ENCODE results near the gene RASA3. TPM values are rescaled to one million over a fixed set of nuclear protein-coding genes. Genes with fewer than 3 reads are reported as not detected.

The RASA3 gene
- total and polyA plus RNA-seq, 2 donors (not counting 3 experiments of a cell fraction or from before 2014, with no cell fraction given), result 26.5 to 53.8 TPM

GRCh38 chr13:114093118-114093517 lies 39.3 kb downstream of the RASA3 start:
- H4K20me1 ChIP-seq (replicated peaks; ENCODE audit: control insufficient read depth, extremely low read depth, insufficient read depth, low read length), result peaks cover 13% of the 10 kb centered on the region
- H3K4me3 ChIP-seq (replicated peaks in 1 of 3; ENCODE audit: insufficient read depth in 1 of 3, low read depth in 1 of 3, low read length in 3 of 3), result no peak overlapping the region
- H3K9ac ChIP-seq (replicated peaks; ENCODE audit: extremely low read depth, insufficient read depth, low read length), result no peak overlapping the region
- no peak overlapping the region for H2AFZ ChIP-seq (ENCODE audit: low read depth, low read length)
- TF ChIP-seq GATA2 (IDR thresholded peaks at IDR 0.05; ENCODE audit: insufficient read depth, insufficient read length, low read depth, low read length) (no peak), MAX (IDR thresholded peaks at IDR 0.05; ENCODE audit: insufficient read depth, insufficient read length) (no peak), MYC (IDR thresholded peaks at IDR 0.05; ENCODE audit: low read depth, low read length) (no peak), EZH2 (IDR thresholded peaks at IDR 0.05; ENCODE audit: borderline replicate concordance, low read depth, low read length, severe bottlenecking) (no peak), POLR2A (IDR thresholded peaks at IDR 0.05; ENCODE audit: low read depth, low read length) (no peak)
- TF ChIP-seq, protein P1, sequence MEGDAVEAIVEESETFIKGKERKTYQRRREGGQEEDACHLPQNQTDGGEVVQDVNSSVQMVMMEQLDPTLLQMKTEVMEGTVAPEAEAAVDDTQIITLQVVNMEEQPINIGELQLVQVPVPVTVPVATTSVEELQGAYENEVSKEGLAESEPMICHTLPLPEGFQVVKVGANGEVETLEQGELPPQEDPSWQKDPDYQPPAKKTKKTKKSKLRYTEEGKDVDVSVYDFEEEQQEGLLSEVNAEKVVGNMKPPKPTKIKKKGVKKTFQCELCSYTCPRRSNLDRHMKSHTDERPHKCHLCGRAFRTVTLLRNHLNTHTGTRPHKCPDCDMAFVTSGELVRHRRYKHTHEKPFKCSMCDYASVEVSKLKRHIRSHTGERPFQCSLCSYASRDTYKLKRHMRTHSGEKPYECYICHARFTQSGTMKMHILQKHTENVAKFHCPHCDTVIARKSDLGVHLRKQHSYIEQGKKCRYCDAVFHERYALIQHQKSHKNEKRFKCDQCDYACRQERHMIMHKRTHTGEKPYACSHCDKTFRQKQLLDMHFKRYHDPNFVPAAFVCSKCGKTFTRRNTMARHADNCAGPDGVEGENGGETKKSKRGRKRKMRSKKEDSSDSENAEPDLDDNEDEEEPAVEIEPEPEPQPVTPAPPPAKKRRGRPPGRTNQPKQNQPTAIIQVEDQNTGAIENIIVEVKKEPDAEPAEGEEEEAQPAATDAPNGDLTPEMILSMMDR (IDR thresholded peaks at IDR 0.05; ENCODE audit: extremely low read depth in 1 of 2, insufficient read depth in 1 of 2, low read depth in 1 of 2, low read length in 2 of 2), result no peak
- no peaks in the 10 kb centered on the region for H3K27me3 ChIP-seq (ENCODE audit: control insufficient read depth in 2 of 2, insufficient read depth in 2 of 2, low read length in 2 of 2)
- H3K4me1 ChIP-seq (ENCODE audit: control insufficient read depth, extremely low read depth, insufficient read depth, low read length), result no peaks in the 10 kb centered on the region
- DNase-seq (ENCODE audit: low read depth, low spot score) (no peak), FAIRE-seq (no peak)
- dilution Hi-C loops (cut with MboI; ENCODE audit: extremely low pct_ligation_motif_present, low sequenced_read_pairs), result no loop called here
- no TSS peak for BruUV-seq (replicated peaks)
- intact Hi-C loops (cut with micrococcal nuclease), result no loop called here
- H3K9me3 ChIP-seq (replicated peaks; ENCODE audit: control insufficient read depth, insufficient read depth, low read length), result no peaks in the 10 kb centered on the region
- H3K4me2 ChIP-seq (ENCODE audit: insufficient read depth, low read length), result no peak overlapping the region
- POLR2A ChIA-PET, result no interaction called here
- no peaks in the 10 kb centered on the region for H3K9me1 ChIP-seq (replicated peaks; ENCODE audit: control insufficient read depth, extremely low read depth, insufficient read depth, low read length)
- H3K79me2 ChIP-seq (ENCODE audit: control insufficient read depth, insufficient read depth, low read length), result peaks cover 100% of the 10 kb centered on the region
- H3K27ac ChIP-seq (ENCODE audit: insufficient read depth, low read depth, low read length), result no peak overlapping the region
- H3K36me3 ChIP-seq (ENCODE audit: control insufficient read depth in 2 of 2, extremely low read depth in 1 of 2, insufficient read depth in 2 of 2, low read length in 2 of 2), result no peaks in the 10 kb centered on the region
- CTCF ChIA-PET, result interaction anchor here (1.1 kb wide), 1 partner anchor 25 kb away, joined by 3 read pairs; no protein-coding TSS in a partner anchor

GRCh38 chr13:114092468-114092867 lies 40.0 kb downstream of the RASA3 start:
- ChIA-PET CTCF (interaction anchor here (1.1 kb wide), 1 partner anchor 26 kb away, joined by 3 read pairs; no protein-coding TSS in a partner anchor), POLR2A (no interaction called here)
- Histone ChIP-seq H3K9me3 (replicated peaks; ENCODE audit: control insufficient read depth, insufficient read depth, low read length) (no peaks in the 10 kb centered on the region), H3K27me3 (ENCODE audit: control insufficient read depth in 2 of 2, insufficient read depth in 2 of 2, low read length in 2 of 2) (no peaks in the 10 kb centered on the region), H4K20me1 (replicated peaks; ENCODE audit: control insufficient read depth, extremely low read depth, insufficient read depth, low read length) (peaks cover 13% of the 10 kb centered on the region), H2AFZ (ENCODE audit: low read depth, low read length) (no peak overlapping the region), H3K4me1 (ENCODE audit: control insufficient read depth, extremely low read depth, insufficient read depth, low read length) (no peaks in the 10 kb centered on the region), H3K36me3 (ENCODE audit: control insufficient read depth in 2 of 2, extremely low read depth in 1 of 2, insufficient read depth in 2 of 2, low read length in 2 of 2) (peaks cover 0 to 2% of the 10 kb centered on the region in 2 experiments), H3K27ac (ENCODE audit: insufficient read depth, low read depth, low read length) (no peak overlapping the region), H3K9me1 (replicated peaks; ENCODE audit: control insufficient read depth, extremely low read depth, insufficient read depth, low read length) (no peaks in the 10 kb centered on the region), H3K4me3 (replicated peaks in 1 of 3; ENCODE audit: insufficient read depth in 1 of 3, low read depth in 1 of 3, low read length in 3 of 3) (no peak overlapping the region), H3K79me2 (ENCODE audit: control insufficient read depth, insufficient read depth, low read length) (peaks cover 100% of the 10 kb centered on the region), H3K9ac (replicated peaks; ENCODE audit: extremely low read depth, insufficient read depth, low read length) (no peak overlapping the region), H3K4me2 (ENCODE audit: insufficient read depth, low read length) (no peak overlapping the region)
- BruUV-seq (replicated peaks), result no TSS peak
- intact Hi-C loops (cut with micrococcal nuclease), result no loop called here
- FAIRE-seq, result no peak
- DNase-seq (ENCODE audit: low read depth, low spot score), result no peak
- dilution Hi-C loops (cut with MboI; ENCODE audit: extremely low pct_ligation_motif_present, low sequenced_read_pairs), result no loop called here
- TF ChIP-seq GATA2 (IDR thresholded peaks at IDR 0.05; ENCODE audit: insufficient read depth, insufficient read length, low read depth, low read length) (no peak), EZH2 (IDR thresholded peaks at IDR 0.05; ENCODE audit: borderline replicate concordance, low read depth, low read length, severe bottlenecking) (no peak), MAX (IDR thresholded peaks at IDR 0.05; ENCODE audit: insufficient read depth, insufficient read length) (no peak), POLR2AphosphoS5 (IDR thresholded peaks at IDR 0.05; ENCODE audit: insufficient read depth, low read depth, low read length) (no peak), POLR2A (IDR thresholded peaks at IDR 0.05; ENCODE audit: low read depth, low read length) (no peak), JUN (IDR thresholded peaks at IDR 0.05; ENCODE audit: borderline replicate concordance, insufficient read depth, insufficient read length, low read depth) (no peak), FOS (IDR thresholded peaks at IDR 0.05; ENCODE audit: borderline replicate concordance, insufficient read depth, low read length) (no peak), MYC (IDR thresholded peaks at IDR 0.05; ENCODE audit: low read depth, low read length) (no peak)
- TF ChIP-seq, protein P1 (IDR thresholded peaks at IDR 0.05; ENCODE audit: extremely low read depth in 1 of 2, insufficient read depth in 1 of 2, low read depth in 1 of 2, low read length in 2 of 2), result no peak

Data from endothelial cell of umbilical vein (primary cell).